GM19240 (cell line): Measurements from ENCODE around the gene DACH1.

Source experiments
- DNase-seq: peaks from one replicate; pipeline ENCODE4 v3.0.0; 2011; ENCODE audit warnings: low spot score; ENCODE audit not compliant: insufficient read length

Gene DACH1

GRCh38 chr13:71499235-71499634 lies 367.8 kb downstream of the DACH1 start:
- no peak for DNase-seq

GRCh38 chr13:71493189-71493588 lies 373.8 kb downstream of the DACH1 start:
- DNase-seq, result no peak

- no peak for DNase-seq
These were observed 374.6 kb downstream of the DACH1 start for GRCh38 chr13:71492346-71492871.

- DNase-seq, result no peak
These were observed 376.0 kb downstream of the DACH1 start for GRCh38 chr13:71491010-71491409.

DNA sequence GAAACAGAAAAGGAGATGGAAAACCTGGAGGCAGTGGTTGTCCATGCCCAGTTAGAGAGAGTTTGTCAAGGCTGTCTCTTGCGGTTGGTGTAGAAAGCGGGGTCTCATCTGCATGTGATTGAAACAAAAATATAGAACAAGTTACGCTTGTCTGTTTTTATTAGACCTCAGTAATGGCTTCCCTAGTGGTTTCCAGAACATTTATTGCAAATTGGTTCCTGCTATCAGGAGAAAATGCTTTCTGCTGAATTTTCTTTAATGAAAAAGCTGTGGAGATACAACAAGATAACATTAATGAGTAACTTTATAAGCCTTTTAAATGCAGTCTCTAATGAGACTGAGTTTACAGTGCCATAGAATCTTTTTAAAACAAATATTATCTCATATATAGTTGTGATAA lies 378.0 kb downstream of the DACH1 start:
- no peak for DNase-seq

DNA sequence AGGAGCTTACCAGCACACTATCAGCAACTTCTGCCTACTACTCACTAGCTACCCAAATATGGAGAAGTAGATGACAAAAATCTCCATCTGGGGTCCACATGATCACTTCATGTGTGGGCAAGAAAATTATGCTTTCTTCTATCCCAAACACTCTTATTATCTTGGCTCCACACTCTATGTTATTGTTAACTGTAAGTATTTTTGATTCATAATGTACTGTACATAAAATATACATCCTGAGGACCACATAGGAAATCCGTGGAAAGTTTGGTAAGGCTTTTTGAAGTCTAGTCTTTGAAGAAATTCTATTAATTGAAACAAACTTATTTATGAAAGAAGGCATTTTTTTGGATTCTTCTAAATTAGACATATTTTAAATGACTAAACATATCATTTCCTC lies 378.8 kb downstream of the DACH1 start:
- no peak for DNase-seq

DNA sequence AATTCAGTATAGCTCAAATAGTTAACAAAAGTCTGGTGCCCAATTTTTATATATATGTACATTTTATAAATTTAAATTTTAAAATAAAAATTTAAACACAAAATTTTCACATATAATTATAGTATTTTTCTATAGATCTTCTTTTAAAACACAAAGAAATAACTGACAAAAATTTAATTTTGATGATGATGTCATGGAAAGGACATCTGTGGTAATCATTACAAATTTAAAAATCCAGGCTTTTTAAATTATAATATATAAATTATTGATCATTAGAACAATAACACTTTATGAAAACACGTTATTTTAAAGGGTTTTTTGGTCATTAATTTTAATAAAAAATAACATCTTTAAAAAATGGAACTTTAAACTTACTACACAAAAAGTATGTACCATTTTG lies 381.1 kb downstream of the DACH1 start:
- no peak for DNase-seq

GRCh38 chr13:71483733-71484132 lies 383.3 kb downstream of the DACH1 start:
- DNase-seq, result no peak

DNA sequence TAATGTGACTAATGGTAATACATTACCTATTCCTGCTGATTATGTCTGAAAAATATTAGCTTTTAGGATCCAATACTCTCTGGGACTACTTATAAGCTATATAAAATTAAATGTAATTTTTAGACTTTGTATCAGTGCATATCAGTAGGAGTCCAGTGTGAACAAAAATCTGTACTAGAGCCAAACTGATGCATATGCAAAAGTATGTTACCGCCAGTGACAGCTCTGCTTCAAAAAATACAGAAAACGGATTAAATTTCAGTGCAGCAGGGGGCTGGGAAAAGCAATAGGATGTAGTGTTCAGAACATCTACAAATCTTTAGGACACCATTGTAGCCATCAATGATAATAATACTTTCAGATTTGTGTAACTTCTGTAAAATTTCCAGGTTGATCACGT lies 385.5 kb downstream of the DACH1 start:
- DNase-seq, result no peak

DNA sequence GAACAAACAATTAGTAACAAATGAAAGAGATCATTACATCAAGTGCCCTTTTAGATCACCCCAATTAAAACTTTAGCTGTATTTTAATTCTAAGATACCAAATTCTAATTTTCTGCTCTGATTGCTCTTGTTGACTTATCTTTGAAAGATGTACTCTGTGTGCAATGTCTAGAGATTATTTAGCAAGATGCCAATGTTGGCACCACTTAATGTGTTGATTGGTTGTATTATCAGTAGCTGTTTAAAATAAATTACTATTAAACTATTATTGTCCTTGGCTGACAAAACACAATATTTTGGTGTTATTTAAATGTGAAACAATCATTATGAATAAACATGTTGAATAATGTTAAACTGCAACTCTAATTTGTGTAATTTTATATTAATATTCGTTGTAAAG lies 386.0 kb downstream of the DACH1 start:
- DNase-seq, result no peak

GRCh38 chr13:71477735-71478134 lies 389.3 kb downstream of the DACH1 start:
- no peak for DNase-seq

- DNase-seq, result no peak
These were observed 392.1 kb downstream of the DACH1 start for GRCh38 chr13:71474936-71475335.

GRCh38 chr13:71469626-71470025 lies 397.4 kb downstream of the DACH1 start:
- DNase-seq, result no peak

- DNase-seq, result no peak
These were observed 402.3 kb downstream of the DACH1 start for GRCh38 chr13:71464686-71465085.

- DNase-seq, result no peak
These were observed 405.1 kb downstream of the DACH1 start for GRCh38 chr13:71461892-71462291.

- no peak for DNase-seq
These were observed 406.8 kb downstream of the DACH1 start for GRCh38 chr13:71460211-71460610.

GRCh38 chr13:71459708-71460107 lies 407.3 kb downstream of the DACH1 start:
- no peak for DNase-seq

DNA sequence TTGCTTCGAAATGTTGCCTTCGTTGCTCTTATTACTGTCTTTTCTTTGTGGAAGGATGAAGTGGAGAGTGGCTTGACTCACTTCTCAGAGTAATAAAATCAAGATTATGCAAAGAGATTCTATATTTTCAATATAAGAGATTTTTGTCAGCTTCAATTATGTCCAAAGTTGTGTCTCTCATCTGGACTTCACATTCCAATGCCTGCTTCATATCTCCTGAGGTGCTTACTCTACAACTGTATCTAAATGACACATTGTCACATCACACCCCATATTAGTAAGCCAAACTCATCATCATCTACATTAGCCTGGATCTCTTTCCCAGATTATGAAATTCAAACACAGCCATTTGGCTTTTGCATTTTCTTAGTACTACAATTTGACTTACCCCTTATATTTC lies 409.4 kb downstream of the DACH1 start:
- DNase-seq, result no peak

DNA sequence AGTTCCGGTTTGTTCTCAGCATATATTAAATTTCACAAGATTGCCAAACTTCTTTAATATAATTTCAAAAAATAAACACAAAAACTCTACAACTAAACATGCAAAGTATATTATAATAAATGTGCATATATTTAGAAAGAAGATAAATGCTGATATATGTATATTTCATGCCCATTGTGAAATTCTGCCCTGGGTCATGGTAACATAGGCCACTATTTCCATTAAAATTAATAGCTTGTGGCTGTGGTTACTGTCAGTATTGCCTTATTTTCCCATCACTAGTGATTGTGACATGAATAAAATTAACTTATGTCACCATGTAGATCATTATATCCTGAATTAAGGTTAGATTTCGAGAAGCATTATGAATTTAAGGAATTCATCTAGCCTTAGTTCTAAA lies 410.9 kb downstream of the DACH1 start:
- no peak for DNase-seq

GRCh38 chr13:71454509-71454908 lies 412.5 kb downstream of the DACH1 start:
- no peak for DNase-seq

GRCh38 chr13:71448080-71448630 lies 418.8 kb downstream of the DACH1 start:
- no peak for DNase-seq

GRCh38 chr13:71437704-71438103 lies 429.3 kb downstream of the DACH1 start:
- no peak for DNase-seq

- DNase-seq, result no peak
These were observed 436.3 kb downstream of the DACH1 start for GRCh38 chr13:71430681-71431080.

GRCh38 chr13:71417205-71417604 lies 449.8 kb downstream of the DACH1 start:
- DNase-seq, result no peak
